Bronchial epithelial cell (primary cell): ENCODE data around the gene FKBP2. TPM values are rescaled to one million over a fixed set of nuclear protein-coding genes. Genes with fewer than 3 reads are reported as not detected.

Experiments used
- DNase-seq: peaks from one replicate; pipeline ENCODE4 v3.0.0-alpha.2; 2010; ENCODE audit warnings: low read depth
- FAIRE-seq: peaks from 2 replicates; lab custom pipeline; 2011; peaks lifted over from hg19 to GRCh38; lab: Jason Lieb, UNC
- H3K27me3 ChIP-seq: 2 replicates; pipeline ENCODE4 v1.5.1; 2011; ENCODE audit warnings: low read length; ENCODE audit not compliant: control insufficient read depth, insufficient read depth
- H3K36me3 ChIP-seq: 2 replicates; pipeline ENCODE4 v1.5.1; 2011; ENCODE audit warnings: low read length; ENCODE audit not compliant: control insufficient read depth, insufficient read depth
- H3K4me3 ChIP-seq: 2 replicates; pipeline ENCODE4 v1.5.1; 2011; ENCODE audit warnings: mild to moderate bottlenecking, low read depth, low read length, control low read depth
- total RNA-seq: library from RNA; depleted of rRNA; stranded (reverse); fragments of >200 nt; gene quantifications from 2 replicates; pipeline ENCODE4 v1.2.1, GENCODE V29; 2014
- TF ChIP-seq, protein P1 (sequence below): IDR thresholded peaks from 2 replicates; pipeline ENCODE4 v1.5.1; 2011; ENCODE audit warnings: mild to moderate bottlenecking, moderate library complexity, low read length, control low read depth, inconsistent platforms; ENCODE audit not compliant: insufficient read depth, severe bottlenecking

FKBP2 gene
- 45.0 and 91.1 TPM in 2 replicates for total RNA-seq

DNA sequence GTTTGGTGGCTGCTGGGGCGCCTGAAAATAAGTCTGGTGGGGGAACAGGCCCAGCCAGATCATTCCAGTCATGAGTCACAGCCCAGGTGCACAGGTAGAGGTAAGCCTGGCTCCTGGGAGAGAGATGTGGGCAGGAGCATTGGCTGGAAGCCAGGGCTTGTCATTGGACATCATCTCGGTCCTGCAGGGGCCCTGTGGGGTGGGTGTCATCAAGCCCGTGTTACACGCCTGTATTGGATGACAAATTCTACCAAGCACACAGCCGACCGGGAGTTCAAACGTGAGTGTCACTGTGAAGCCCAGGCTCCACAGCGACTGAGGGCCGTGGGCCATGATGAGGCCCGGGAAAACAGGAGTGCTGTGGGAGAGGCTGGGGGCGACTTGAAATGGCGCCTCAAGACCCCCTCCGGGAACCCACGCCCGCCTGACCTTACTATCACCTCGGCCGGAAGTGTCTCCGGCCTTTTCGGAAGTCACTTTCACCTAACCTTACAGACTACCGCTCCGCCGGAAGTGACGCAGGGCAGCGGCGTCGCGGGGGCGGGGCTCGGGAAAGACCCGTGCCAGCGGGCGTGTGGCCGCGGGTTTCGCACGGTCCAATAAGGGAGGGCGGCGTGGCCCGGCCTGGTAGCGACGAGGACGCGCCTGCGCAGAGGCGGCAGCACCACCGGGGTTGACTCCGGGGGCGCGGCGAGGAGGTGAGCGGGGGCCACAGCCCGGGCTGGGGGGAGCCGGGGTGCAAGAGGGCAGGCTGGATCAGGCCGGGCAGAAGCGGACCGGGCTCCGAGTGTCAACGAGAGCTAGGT is at the start of gene FKBP2:
Gene FKBP2 (plus strand): TSS at position 661 of the 806 bp plus-strand sequence. CDS start 1,293 bp downstream, outside the sequence.
- Histone ChIP-seq H3K4me3 (peak within 1 kb of the TSS; percentile 90), H3K36me3 (peaks cover 13% of the 10 kb centered on the region), H3K27me3 (no peaks in the 10 kb centered on the region)
- FAIRE-seq (no peak), DNase-seq (peak; percentile 97)
- TF ChIP-seq, protein P1, sequence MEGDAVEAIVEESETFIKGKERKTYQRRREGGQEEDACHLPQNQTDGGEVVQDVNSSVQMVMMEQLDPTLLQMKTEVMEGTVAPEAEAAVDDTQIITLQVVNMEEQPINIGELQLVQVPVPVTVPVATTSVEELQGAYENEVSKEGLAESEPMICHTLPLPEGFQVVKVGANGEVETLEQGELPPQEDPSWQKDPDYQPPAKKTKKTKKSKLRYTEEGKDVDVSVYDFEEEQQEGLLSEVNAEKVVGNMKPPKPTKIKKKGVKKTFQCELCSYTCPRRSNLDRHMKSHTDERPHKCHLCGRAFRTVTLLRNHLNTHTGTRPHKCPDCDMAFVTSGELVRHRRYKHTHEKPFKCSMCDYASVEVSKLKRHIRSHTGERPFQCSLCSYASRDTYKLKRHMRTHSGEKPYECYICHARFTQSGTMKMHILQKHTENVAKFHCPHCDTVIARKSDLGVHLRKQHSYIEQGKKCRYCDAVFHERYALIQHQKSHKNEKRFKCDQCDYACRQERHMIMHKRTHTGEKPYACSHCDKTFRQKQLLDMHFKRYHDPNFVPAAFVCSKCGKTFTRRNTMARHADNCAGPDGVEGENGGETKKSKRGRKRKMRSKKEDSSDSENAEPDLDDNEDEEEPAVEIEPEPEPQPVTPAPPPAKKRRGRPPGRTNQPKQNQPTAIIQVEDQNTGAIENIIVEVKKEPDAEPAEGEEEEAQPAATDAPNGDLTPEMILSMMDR, result no peak

DNA sequence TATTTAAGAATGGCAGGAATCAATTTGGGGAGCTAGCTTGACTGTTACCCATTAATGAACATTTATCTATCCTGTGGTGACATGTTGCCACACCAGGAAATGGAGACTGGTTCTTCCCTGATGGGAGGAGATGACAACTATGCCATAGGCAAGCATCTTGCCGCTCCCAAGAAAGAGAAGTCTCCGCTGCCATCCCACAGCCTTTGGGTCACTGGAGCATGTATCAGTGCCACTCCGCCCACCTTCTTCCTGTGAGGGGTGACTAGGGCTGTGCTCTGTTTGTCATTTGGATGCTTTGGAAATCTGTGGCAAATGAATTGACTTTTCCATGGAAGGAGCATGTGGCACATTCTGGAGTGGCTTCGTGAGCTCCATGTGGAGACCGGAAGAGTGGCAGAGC is 48.5 kb upstream of the FKBP2 start:
- FAIRE-seq (no peak), DNase-seq (no peak)
- H3K36me3 ChIP-seq, result peaks cover 40% of the 10 kb centered on the region
- H3K27me3 ChIP-seq, result no peaks in the 10 kb centered on the region
- no peak overlapping the region for H3K4me3 ChIP-seq
- TF ChIP-seq, protein P1, result no peak

DNA sequence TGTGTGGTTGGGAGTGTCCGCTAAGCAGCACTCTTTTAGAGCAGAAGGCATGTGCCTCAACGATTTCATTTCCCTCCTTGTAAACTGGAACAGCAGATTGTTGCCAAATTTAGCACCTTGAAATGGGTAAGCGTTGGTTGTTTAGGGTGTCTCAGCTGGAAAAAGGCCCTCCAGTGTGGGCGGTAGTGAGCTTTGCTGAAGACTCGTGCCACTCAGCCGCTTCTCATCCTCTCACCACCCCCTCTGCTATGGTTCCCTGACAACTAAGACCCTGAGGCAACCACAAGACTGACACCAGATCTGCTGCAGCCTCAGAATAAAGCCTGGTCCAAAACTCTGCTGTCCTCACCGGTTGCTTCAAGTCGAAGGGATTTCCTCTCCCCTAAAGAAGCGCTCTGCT is 44.3 kb upstream of the FKBP2 start:
- H3K4me3 ChIP-seq, result no peak overlapping the region
- FAIRE-seq (peak; percentile 32), DNase-seq (no peak)
- H3K27me3 ChIP-seq, result no peaks in the 10 kb centered on the region
- peaks cover 50% of the 10 kb centered on the region for H3K36me3 ChIP-seq
- TF ChIP-seq, protein P1, result no peak

DNA sequence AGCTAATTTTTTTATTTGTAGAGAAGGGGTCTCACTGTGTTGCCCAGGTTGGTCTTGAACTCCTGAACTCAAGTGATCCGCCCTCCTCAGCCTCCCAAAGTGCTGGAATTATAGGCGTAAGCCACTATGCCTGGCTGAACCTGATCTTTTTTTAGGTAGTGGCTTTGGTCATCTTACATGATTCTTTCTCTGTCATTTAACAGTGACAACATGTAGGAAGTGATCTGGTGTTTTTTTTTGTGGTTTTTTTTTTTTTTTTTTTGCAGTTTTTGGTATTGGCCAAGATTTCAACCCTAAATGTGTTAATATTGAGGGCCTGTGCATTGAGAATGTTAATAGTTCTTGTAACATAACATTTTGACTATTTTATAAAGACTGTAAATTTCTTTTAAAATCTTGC is 42.4 kb upstream of the FKBP2 start:
- Histone ChIP-seq H3K27me3 (no peaks in the 10 kb centered on the region), H3K36me3 (peaks cover 54% of the 10 kb centered on the region), H3K4me3 (no peak overlapping the region)
- TF ChIP-seq, protein P1, result no peak
- DNase-seq, result no peak
- no peak for FAIRE-seq

DNA sequence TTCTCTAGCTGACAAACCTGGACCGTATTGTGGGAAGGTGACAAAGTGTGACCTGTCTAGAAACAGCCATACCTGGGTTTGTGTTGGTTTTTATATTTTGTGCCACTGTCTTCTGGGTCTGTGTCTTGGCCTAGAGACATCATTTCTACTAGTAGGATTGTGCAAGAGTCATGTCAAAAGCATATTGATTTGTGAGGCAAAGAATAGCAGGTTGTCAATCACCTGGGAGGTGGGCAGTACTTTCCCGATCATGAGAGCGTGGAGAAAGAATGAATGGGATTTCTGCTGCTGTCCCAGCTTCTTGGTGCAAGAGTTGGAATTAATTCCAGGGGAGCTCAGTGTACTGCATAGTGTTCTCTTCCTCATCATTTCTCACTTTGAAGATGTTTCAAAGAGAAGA is 39.4 kb upstream of the FKBP2 start:
- Histone ChIP-seq H3K36me3 (peaks cover 46% of the 10 kb centered on the region), H3K27me3 (no peaks in the 10 kb centered on the region), H3K4me3 (no peak overlapping the region)
- DNase-seq, result no peak
- FAIRE-seq, result no peak
- TF ChIP-seq, protein P1, result no peak
